Transverse colon (tissue), 4 donors: Measurements from ENCODE around the gene PDE4D.

ENCODE experiments used
- POLR2A ChIP-seq: fragments of 450-650 bp; IDR thresholded peaks from one replicate; pipeline ENCODE4 v1.6.1; 2016; ENCODE audit warnings: antibody characterized with exemption, mild to moderate bottlenecking, moderate library complexity
- POLR2AphosphoS5 ChIP-seq, 3 donors: sonication (generic); formaldehyde crosslinking; IDR thresholded peaks; one replicate each; pipeline ENCODE4 v1.6.1; 2016; ENCODE audit warnings: antibody characterized with exemption in 3 of 3
- TF ChIP-seq, protein P1 (sequence below), 5 experiments: fragments of 200-600 bp in 3 of 5; fragments of 450-650 bp in 2 of 5; sonication (generic) in 3 of 5; IDR thresholded peaks; 1 replicate in 2 of 5; 2 replicates in 3 of 5; pipeline ENCODE4 v1.5.1; 2016 to 2017; ENCODE audit warnings: antibody characterized with exemption in 5 of 5, inconsistent platforms in 3 of 5, mild to moderate bottlenecking in 2 of 5, moderate library complexity in 1 of 5

DNA sequence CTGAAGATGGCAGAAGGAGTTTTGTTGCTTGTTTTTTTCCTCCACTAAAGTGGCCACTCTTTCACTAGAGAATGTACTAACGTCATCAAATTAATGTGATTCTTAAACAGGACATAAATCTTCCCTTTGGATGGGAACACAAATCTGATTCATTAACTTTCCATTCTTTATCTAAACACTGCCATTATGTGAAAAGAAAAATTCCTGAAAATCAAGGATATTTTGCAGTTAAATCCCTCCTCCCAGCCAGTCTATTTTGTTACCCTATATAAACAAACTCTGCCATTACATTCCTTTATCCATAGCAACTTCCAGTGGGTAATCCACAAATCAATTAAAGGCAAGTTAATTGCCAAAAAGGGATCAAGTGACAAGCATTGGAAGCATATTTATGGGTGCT is 546.5 kb downstream of the PDE4D start:
- TF ChIP-seq, protein P1, sequence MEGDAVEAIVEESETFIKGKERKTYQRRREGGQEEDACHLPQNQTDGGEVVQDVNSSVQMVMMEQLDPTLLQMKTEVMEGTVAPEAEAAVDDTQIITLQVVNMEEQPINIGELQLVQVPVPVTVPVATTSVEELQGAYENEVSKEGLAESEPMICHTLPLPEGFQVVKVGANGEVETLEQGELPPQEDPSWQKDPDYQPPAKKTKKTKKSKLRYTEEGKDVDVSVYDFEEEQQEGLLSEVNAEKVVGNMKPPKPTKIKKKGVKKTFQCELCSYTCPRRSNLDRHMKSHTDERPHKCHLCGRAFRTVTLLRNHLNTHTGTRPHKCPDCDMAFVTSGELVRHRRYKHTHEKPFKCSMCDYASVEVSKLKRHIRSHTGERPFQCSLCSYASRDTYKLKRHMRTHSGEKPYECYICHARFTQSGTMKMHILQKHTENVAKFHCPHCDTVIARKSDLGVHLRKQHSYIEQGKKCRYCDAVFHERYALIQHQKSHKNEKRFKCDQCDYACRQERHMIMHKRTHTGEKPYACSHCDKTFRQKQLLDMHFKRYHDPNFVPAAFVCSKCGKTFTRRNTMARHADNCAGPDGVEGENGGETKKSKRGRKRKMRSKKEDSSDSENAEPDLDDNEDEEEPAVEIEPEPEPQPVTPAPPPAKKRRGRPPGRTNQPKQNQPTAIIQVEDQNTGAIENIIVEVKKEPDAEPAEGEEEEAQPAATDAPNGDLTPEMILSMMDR (IDR thresholded peaks at IDR 0.05): no peak
- TF ChIP-seq POLR2AphosphoS5 (IDR thresholded peaks at IDR 0.05): peak; percentile 53 to 63 (median 56)
- no peak for TF ChIP-seq POLR2A
